ENCODE data around the gene JADE1.
A peak's percentile ranks its signal among the peaks of the same experiment; 100 is the strongest.

The JADE1 gene

DNA sequence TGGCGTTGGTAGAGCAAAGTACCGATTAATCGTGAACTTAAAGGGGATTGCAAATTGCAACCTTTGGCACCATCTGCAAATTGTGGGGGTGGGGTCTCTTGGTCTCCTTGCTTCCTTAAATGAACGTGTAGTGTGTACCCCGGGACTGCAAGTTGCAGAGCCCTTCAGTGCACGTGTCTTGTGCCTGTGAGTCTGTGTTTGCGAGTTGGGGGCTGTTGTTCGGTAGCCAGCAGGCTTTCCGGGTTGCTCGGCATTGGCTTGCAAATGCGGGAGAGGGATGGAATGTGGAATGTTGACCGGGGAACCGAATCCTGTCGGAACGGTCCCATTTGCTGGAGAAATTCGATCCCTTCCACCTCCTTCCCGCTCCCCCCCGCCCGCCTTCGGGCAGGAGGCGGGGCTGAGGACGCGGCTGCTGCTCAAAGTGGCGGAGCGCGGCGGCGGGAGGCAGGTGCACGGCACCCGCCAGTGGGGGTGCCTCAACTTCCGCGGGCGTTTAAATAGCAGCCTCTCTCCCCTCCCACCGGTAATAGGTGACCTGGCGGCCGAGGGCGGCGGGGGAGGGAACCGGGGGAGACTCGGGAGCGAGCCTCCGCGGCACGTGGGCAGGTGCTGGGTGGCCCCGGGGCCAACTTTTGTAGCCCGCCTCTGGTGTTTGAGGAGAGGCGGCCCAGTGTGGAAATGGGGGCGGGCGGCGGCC is 1.5 kb downstream of the JADE1 start:
- Histone ChIP-seq H3K9ac (ENCODE audit: low read length) (peak overlapping the region; percentile 96), H3K4me3 (ENCODE audit: insufficient read depth, low read length, poor library complexity, severe bottlenecking) (peak overlapping the region; percentile 79), H3K9me2 (replicated peaks; ENCODE audit: insufficient read depth, low read length) (no peaks in the 10 kb centered on the region), H3K79me2 (ENCODE audit: insufficient read depth, low read length) (peaks cover 42% of the 10 kb centered on the region), H3K27ac (ENCODE audit: low read depth, low read length) (peak overlapping the region; percentile 97), H3K27me3 (ENCODE audit: low read length) (no peaks in the 10 kb centered on the region), H2AFZ (ENCODE audit: low read depth, low read length, severe bottlenecking) (no peak overlapping the region), H3K9me3 (ENCODE audit: insufficient read depth, low read length) (no peaks in the 10 kb centered on the region), H3F3A (ENCODE audit: insufficient read depth) (peaks cover 13% of the 10 kb centered on the region), H4K20me1 (ENCODE audit: low read depth, low read length) (no peaks in the 10 kb centered on the region), H3K4me2 (ENCODE audit: low read depth, low read length, poor library complexity, severe bottlenecking) (peak overlapping the region; percentile 88), H3K36me3 (ENCODE audit: low read length) (no peaks in the 10 kb centered on the region)
- TF ChIP-seq, protein P1, sequence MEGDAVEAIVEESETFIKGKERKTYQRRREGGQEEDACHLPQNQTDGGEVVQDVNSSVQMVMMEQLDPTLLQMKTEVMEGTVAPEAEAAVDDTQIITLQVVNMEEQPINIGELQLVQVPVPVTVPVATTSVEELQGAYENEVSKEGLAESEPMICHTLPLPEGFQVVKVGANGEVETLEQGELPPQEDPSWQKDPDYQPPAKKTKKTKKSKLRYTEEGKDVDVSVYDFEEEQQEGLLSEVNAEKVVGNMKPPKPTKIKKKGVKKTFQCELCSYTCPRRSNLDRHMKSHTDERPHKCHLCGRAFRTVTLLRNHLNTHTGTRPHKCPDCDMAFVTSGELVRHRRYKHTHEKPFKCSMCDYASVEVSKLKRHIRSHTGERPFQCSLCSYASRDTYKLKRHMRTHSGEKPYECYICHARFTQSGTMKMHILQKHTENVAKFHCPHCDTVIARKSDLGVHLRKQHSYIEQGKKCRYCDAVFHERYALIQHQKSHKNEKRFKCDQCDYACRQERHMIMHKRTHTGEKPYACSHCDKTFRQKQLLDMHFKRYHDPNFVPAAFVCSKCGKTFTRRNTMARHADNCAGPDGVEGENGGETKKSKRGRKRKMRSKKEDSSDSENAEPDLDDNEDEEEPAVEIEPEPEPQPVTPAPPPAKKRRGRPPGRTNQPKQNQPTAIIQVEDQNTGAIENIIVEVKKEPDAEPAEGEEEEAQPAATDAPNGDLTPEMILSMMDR (IDR thresholded peaks at IDR 0.05; ENCODE audit: insufficient read depth, low read length, poor library complexity, severe bottlenecking), result no peak
- no peak for TF ChIP-seq EZH2phosphoT487 (conservative IDR thresholded peaks at IDR 0.05; ENCODE audit: low read length)

DNA sequence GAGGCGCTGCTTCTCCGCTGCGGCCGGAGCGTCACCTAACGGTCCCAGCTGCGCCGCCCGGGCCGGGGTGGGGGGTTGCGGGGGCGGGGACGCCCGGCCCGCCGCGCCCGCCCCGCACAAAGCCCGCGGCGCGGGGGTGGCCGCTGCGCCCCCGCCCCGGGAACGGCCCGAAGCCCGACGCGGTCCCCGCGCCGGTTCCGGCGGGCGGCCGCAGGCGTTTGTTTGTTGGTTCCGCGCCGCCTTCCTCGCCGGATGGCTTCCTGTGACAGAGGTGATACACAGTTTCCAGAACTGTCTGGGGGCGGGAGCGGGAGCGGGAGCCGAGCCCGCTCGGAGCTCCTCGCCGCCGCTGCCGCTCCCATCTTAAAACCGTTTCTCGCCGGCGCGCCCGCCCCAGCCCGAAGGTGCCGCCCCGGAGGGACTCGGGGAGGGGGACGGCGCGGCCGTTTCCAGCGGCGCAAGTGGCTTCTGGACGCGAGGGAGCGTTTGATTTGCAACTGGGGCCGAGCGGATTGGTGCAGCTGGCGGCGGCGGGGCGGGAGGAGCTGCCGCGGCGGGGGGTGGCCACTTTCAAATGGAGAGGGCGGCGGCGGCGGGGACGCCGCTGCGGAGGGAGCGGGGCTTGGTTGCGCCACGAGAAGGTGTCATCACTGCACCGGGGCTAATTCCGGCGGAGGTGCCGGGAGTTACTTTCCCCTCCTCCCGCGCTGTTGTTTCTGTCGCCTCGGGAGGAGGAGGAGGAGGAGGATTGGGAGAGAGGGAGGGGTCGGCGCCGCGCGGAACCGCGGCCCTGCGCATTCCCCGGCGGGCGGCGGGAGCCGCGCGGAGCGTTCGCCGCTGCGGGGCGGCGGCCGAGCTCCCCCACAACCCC is 2.3 kb downstream of the JADE1 start:
- TF ChIP-seq EZH2phosphoT487 (conservative IDR thresholded peaks at IDR 0.05; ENCODE audit: low read length), result no peak
- TF ChIP-seq, protein P1 (IDR thresholded peaks at IDR 0.05; ENCODE audit: insufficient read depth, low read length, poor library complexity, severe bottlenecking), result no peak
- peak overlapping the region; percentile 79 for H3K4me3 ChIP-seq (ENCODE audit: insufficient read depth, low read length, poor library complexity, severe bottlenecking)
- peak overlapping the region; percentile 88 for H3K4me2 ChIP-seq (ENCODE audit: low read depth, low read length, poor library complexity, severe bottlenecking)
- H3K36me3 ChIP-seq (ENCODE audit: low read length), result no peaks in the 10 kb centered on the region
- H3K9ac ChIP-seq (ENCODE audit: low read length), result peak overlapping the region; percentile 96
- H3K79me2 ChIP-seq (ENCODE audit: insufficient read depth, low read length), result peaks cover 50% of the 10 kb centered on the region
- H3K27ac ChIP-seq (ENCODE audit: low read depth, low read length), result peak overlapping the region; percentile 97
- no peak overlapping the region for H2AFZ ChIP-seq (ENCODE audit: low read depth, low read length, severe bottlenecking)
- H4K20me1 ChIP-seq (ENCODE audit: low read depth, low read length), result no peaks in the 10 kb centered on the region
- H3F3A ChIP-seq (ENCODE audit: insufficient read depth), result peaks cover 13% of the 10 kb centered on the region
- no peaks in the 10 kb centered on the region for H3K9me2 ChIP-seq (replicated peaks; ENCODE audit: insufficient read depth, low read length)
- H3K27me3 ChIP-seq (ENCODE audit: low read length), result no peaks in the 10 kb centered on the region
- H3K9me3 ChIP-seq (ENCODE audit: insufficient read depth, low read length), result no peaks in the 10 kb centered on the region

DNA sequence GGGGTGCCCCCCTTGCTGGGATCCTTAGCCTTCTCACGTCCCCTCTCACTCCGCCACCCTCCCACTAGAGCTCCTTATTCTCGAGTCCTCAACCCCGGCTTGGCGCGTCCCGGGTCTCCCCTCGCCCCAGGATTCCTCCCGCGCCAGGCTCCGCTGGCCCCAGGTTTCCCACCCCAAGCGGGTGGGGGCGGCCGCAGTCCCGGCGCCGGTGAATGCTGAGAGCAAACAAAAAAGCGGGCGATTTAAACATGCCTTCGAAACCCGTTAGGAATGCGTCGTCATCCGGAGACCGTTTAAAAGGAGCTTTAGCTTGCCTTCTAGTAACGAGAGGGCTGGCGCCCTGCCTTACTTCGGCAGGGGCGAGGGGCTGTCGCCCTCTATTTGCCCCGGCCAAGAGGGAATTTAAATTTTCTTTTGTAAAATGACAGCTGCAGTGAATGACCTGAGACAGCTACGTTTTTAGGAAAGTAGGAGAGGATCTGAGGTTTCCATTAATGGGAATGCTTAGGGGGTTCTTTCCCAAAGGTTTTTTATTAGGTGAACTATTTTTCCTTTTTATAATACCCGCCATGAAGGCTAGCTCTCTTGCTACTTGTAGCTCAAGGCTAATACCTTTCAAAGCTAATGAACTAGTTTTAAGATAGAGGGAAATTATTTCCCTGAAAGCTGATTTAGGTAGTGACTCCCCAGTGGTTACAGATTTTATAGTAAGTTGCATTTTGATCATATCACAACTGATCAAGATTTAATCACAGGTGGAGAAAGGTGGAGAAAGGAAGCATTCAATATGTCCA is 3.1 kb downstream of the JADE1 start:
- TF ChIP-seq EZH2phosphoT487 (conservative IDR thresholded peaks at IDR 0.05; ENCODE audit: low read length), result no peak
- TF ChIP-seq, protein P1 (IDR thresholded peaks at IDR 0.05; ENCODE audit: insufficient read depth, low read length, poor library complexity, severe bottlenecking), result no peak
- Histone ChIP-seq H3K4me2 (ENCODE audit: low read depth, low read length, poor library complexity, severe bottlenecking) (peak overlapping the region; percentile 60), H3K4me3 (ENCODE audit: insufficient read depth, low read length, poor library complexity, severe bottlenecking) (peak overlapping the region; percentile 78), H3K27ac (ENCODE audit: low read depth, low read length) (peak overlapping the region; percentile 97), H3K27me3 (ENCODE audit: low read length) (no peaks in the 10 kb centered on the region), H4K20me1 (ENCODE audit: low read depth, low read length) (no peaks in the 10 kb centered on the region), H3K36me3 (ENCODE audit: low read length) (no peaks in the 10 kb centered on the region), H3K79me2 (ENCODE audit: insufficient read depth, low read length) (peaks cover 58% of the 10 kb centered on the region), H3K9me3 (ENCODE audit: insufficient read depth, low read length) (no peaks in the 10 kb centered on the region), H2AFZ (ENCODE audit: low read depth, low read length, severe bottlenecking) (no peak overlapping the region), H3K9ac (ENCODE audit: low read length) (peak overlapping the region; percentile 96), H3F3A (ENCODE audit: insufficient read depth) (peaks cover 13% of the 10 kb centered on the region), H3K9me2 (replicated peaks; ENCODE audit: insufficient read depth, low read length) (no peaks in the 10 kb centered on the region)
